ENCODE results near the gene TBC1D22A. TPM values are rescaled to one million over a fixed set of nuclear protein-coding genes. Genes with fewer than 3 reads are reported as not detected.
"Not testable (repeated sequence)": the region's sequence is repeated elsewhere in the genome, so short reads cannot be mapped to it uniquely, and the experiment has no call there.

Gene TBC1D22A
- polyA plus RNA-seq, 1 experiment: 19.8 TPM

- ChIA-PET CTCF (interaction anchor here (0.6 to 1.4 kb wide), 3 partner anchors 22 to 48 kb away, joined by 3 to 5 read pairs (median 4); no protein-coding TSS in a partner anchor), POLR2A (no interaction called here)
- H3K27me3 ChIP-seq (ENCODE audit: control insufficient read depth, insufficient read depth, low read length): no peaks in the 10 kb centered on the region
- H3K27ac ChIP-seq (ENCODE audit: low read depth, low read length): no peak overlapping the region
- no peak overlapping the region for H3K4me3 ChIP-seq (ENCODE audit: low read depth, low read length)
- peaks cover 3% of the 10 kb centered on the region; the same call in 1 of the 2 replicates for H3K9me3 ChIP-seq (ENCODE audit: control insufficient read depth, insufficient read depth, low read length)
- no peak for TF ChIP-seq CTCF (IDR thresholded peaks at IDR 0.05; ENCODE audit: low read depth, low read length)
- DNase-seq (ENCODE audit: low read depth, low spot score): no peak
Observed at GRCh38 chr22:46781291-46781690, 18.8 kb downstream of the TBC1D22A start.

DNA sequence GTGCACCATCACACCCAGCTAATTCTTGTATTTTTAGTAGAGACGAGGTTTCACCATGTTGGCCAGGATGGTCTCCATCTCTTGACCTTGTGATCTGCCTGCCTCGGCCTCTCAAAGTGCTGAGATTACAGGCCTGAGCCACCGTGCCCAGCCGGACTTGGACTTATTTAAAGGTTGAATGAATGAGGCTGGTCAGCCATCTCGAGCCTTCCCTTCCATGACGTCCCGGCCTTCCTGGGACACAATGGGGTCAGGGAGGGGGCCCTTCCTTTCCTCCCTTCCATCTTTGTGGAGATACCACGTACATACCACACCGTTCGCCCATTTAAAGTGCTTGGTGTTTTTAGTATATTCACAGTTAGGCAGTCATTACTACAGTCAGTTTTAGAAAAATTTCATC lies 19.8 kb downstream of the TBC1D22A start:
- H3K27me3 ChIP-seq (ENCODE audit: control insufficient read depth, insufficient read depth, low read length); H3K9me3 ChIP-seq (ENCODE audit: control insufficient read depth, insufficient read depth, low read length); CTCF ChIA-PET; H3K4me3 ChIP-seq (ENCODE audit: low read depth, low read length); DNase-seq (ENCODE audit: low read depth, low spot score); POLR2A ChIA-PET; H3K27ac ChIP-seq (ENCODE audit: low read depth, low read length): not testable (repeated sequence)

GRCh38 chr22:46783721-46784120 lies 21.3 kb downstream of the TBC1D22A start:
- H3K27me3 ChIP-seq (ENCODE audit: control insufficient read depth, insufficient read depth, low read length): no peaks in the 10 kb centered on the region
- no peak overlapping the region for H3K4me3 ChIP-seq (ENCODE audit: low read depth, low read length)
- CTCF ChIA-PET: interaction anchor here (2.6 kb wide), 1 partner anchor 15 kb away, joined by 8 read pairs; no protein-coding TSS in a partner anchor
- H3K27ac ChIP-seq (ENCODE audit: low read depth, low read length): no peak overlapping the region
- POLR2A ChIA-PET: no interaction called here
- DNase-seq (ENCODE audit: low read depth, low spot score): no peak
- no peak for TF ChIP-seq CTCF (IDR thresholded peaks at IDR 0.05; ENCODE audit: low read depth, low read length)
- peaks cover 3% of the 10 kb centered on the region; the same call in 1 of the 2 replicates for H3K9me3 ChIP-seq (ENCODE audit: control insufficient read depth, insufficient read depth, low read length)

DNA sequence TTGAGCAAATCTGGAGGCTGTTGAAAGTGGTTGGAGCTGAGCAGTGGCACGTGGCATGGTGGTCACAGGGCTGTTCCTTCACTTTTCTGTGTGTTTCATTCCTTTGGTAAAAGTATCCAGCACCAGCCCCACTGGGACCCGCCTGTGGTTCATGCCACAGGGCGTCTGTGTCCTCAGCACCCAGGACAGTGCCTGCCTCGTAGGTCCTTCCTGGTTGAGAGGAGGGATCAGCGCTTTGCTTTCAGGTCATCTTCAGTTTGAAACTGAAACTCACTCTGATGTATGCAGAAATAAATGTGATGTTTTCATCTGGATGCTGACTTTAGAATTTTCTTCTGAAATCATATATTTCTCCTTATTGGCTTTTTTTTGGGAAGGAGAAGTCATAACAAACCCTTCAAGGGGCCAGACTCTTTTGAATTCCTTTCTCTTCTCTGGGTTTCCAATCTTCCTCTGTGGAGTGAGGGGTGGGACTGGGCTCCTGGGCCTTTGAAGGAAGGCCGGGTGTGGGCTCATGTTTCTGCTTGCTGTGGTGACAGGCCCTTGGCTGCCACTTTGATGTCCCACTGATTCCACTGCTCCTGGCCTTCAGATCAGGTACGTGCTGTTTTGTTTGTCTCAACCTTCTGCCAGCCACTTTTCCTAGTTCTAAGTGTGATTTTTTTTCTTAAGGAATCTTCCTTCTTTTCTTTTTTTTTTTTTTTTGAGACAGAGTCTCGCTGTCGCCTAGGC lies 26.2 kb downstream of the TBC1D22A start:
- TF ChIP-seq CTCF (IDR thresholded peaks at IDR 0.05; ENCODE audit: low read depth, low read length): no peak
- no peak overlapping the region for H3K27ac ChIP-seq (ENCODE audit: low read depth, low read length)
- ChIA-PET CTCF (interaction anchor here (1.4 kb wide), 1 partner anchor 9 kb away, joined by 8 read pairs; no protein-coding TSS in a partner anchor), POLR2A (no interaction called here)
- no peak overlapping the region for H3K4me3 ChIP-seq (ENCODE audit: low read depth, low read length)
- peaks cover 3% of the 10 kb centered on the region; the same call in 1 of the 2 replicates for H3K9me3 ChIP-seq (ENCODE audit: control insufficient read depth, insufficient read depth, low read length)
- H3K27me3 ChIP-seq (ENCODE audit: control insufficient read depth, insufficient read depth, low read length): no peaks in the 10 kb centered on the region
- DNase-seq (ENCODE audit: low read depth, low spot score): no peak

- no peak for DNase-seq (ENCODE audit: low read depth, low spot score)
- CTCF ChIA-PET: no interaction called here
- peaks cover 3% of the 10 kb centered on the region; the same call in 1 of the 2 replicates for H3K9me3 ChIP-seq (ENCODE audit: control insufficient read depth, insufficient read depth, low read length)
- TF ChIP-seq CTCF (IDR thresholded peaks at IDR 0.05; ENCODE audit: low read depth, low read length): no peak
- no peaks in the 10 kb centered on the region for H3K27me3 ChIP-seq (ENCODE audit: control insufficient read depth, insufficient read depth, low read length)
- no peak overlapping the region for H3K4me3 ChIP-seq (ENCODE audit: low read depth, low read length)
- no peak overlapping the region for H3K27ac ChIP-seq (ENCODE audit: low read depth, low read length)
- POLR2A ChIA-PET: no interaction called here
Observed at GRCh38 chr22:46789992-46790391, 27.5 kb downstream of the TBC1D22A start.

Measured in AG04450 (cell line).